OCI-LY7 (cell line): Measurements from ENCODE around the gene GNG13.

Experiments
- EZH2phosphoT487 ChIP-seq: fragments of 200-600 bp; sonication (generic); IDR thresholded peaks from 2 replicates; pipeline ENCODE4 v1.6.1; 2018; ENCODE audit warnings: low read depth, borderline replicate concordance, mild to moderate bottlenecking, mixed run types, antibody characterized with exemption, low read length, moderate library complexity, mixed read lengths
- TF ChIP-seq, protein P1 (sequence below): fragments of 200-600 bp; sonication (generic); conservative IDR thresholded peaks from 2 replicates; pipeline ENCODE4 v1.5.1; 2014; ENCODE audit warnings: mild to moderate bottlenecking, antibody characterized with exemption, low read length, moderate library complexity, mixed read lengths

DNA sequence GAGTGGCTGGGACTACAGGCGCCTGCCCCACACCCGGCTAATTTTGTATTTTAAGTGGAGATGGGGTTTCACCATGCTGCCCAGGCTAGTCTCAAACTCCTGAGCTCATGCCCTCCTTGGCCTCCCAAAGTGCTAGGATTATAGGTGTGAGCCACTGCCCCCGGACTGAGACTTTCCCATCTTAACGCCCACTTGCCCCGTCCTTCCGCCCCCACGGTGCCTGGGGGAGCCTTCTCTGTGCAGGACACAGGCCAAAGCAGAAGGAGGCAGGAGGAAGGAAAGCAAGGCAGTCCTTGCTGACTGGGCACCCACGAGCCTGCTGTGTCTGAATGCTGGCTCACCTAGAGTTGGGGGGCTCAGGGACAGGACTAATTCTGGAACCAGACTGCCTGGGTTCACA lies 17.6 kb upstream of the GNG13 start:
- TF ChIP-seq, protein P1, sequence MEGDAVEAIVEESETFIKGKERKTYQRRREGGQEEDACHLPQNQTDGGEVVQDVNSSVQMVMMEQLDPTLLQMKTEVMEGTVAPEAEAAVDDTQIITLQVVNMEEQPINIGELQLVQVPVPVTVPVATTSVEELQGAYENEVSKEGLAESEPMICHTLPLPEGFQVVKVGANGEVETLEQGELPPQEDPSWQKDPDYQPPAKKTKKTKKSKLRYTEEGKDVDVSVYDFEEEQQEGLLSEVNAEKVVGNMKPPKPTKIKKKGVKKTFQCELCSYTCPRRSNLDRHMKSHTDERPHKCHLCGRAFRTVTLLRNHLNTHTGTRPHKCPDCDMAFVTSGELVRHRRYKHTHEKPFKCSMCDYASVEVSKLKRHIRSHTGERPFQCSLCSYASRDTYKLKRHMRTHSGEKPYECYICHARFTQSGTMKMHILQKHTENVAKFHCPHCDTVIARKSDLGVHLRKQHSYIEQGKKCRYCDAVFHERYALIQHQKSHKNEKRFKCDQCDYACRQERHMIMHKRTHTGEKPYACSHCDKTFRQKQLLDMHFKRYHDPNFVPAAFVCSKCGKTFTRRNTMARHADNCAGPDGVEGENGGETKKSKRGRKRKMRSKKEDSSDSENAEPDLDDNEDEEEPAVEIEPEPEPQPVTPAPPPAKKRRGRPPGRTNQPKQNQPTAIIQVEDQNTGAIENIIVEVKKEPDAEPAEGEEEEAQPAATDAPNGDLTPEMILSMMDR = no peak
- TF ChIP-seq EZH2phosphoT487 = no peak
